ENCODE results near the gene ANKDD1B. TPM values are rescaled to one million over a fixed set of nuclear protein-coding genes. Genes with fewer than 3 reads are reported as not detected.

Gene ANKDD1B
- total RNA-seq, 1 experiment from 2014 or later = 0.84 TPM

GRCh38 chr5:75690669-75691068 is 79.4 kb downstream of the ANKDD1B start:
- POLR2A ChIA-PET = no interaction called here
- no peaks in the 10 kb centered on the region; the same call in 1 of the 2 replicates for H3K79me2 ChIP-seq (ENCODE audit: insufficient read depth, low read length)
- intact Hi-C loops (cut with micrococcal nuclease) = no loop called here
- H2AFZ ChIP-seq (ENCODE audit: low read depth, low read length, poor library complexity, severe bottlenecking) = no peak overlapping the region
- H3K4me1 ChIP-seq (ENCODE audit: control insufficient read depth in 1 of 2, insufficient read depth in 2 of 2, low read length in 2 of 2) = no peaks in the 10 kb centered on the region
- no TSS peak for BruUV-seq (replicated peaks)
- H3K4me2 ChIP-seq (ENCODE audit: low read length) = no peak overlapping the region
- no peaks in the 10 kb centered on the region; the same call in 1 of the 2 replicates for H4K20me1 ChIP-seq (ENCODE audit: insufficient read depth)
- ATAC-seq (no peak), DNase-seq (ENCODE audit: low read depth, low spot score) (no peak)
- no peaks in the 10 kb centered on the region; the same call in 1 of the 2 replicates for H3K9me2 ChIP-seq (ENCODE audit: insufficient read depth)
- CTCF ChIA-PET = interaction anchor here (1.4 kb wide), 1 partner anchor 10 kb away, joined by 5 read pairs; no protein-coding TSS in a partner anchor
- no peaks in the 10 kb centered on the region for H3K9me3 ChIP-seq (ENCODE audit: control insufficient read depth in 1 of 2, insufficient read depth in 1 of 2, low read depth in 1 of 2, low read length in 2 of 2)
- RAD21 ChIA-PET (ENCODE audit: low non-redundant PET in 1 of 2, low total read pairs in 2 of 2, uncharacterized antibody in 2 of 2, unreplicated experiment in 2 of 2) = no interaction called here
- TF ChIP-seq CTCF (IDR thresholded peaks at IDR 0.05 in 2 of 3, conservative IDR thresholded peaks at IDR 0.05 in 1 of 3; ENCODE audit: borderline replicate concordance in 1 of 3, insufficient read depth in 1 of 3, low read depth in 2 of 3, low read length in 2 of 3) (no peak), ZFX (IDR thresholded peaks at IDR 0.05) (no peak), SP1 (IDR thresholded peaks at IDR 0.05; ENCODE audit: low read depth) (no peak), EGR1 (IDR thresholded peaks at IDR 0.05; ENCODE audit: low read depth) (no peak)
- H3K27ac ChIP-seq (ENCODE audit: low read depth, low read length) = no peak overlapping the region
- H3K36me3 ChIP-seq (ENCODE audit: control insufficient read depth in 1 of 2, insufficient read depth in 2 of 2, low read length in 2 of 2) = peaks cover 13 to 19% of the 10 kb centered on the region in 2 experiments; a peak in 3 of 4 replicates
- no peak overlapping the region for H3K4me3 ChIP-seq (replicated peaks in 1 of 2; ENCODE audit: low read depth in 1 of 2, low read length in 2 of 2)
- no peak overlapping the region for H3K9ac ChIP-seq (ENCODE audit: low read length)
- H3K27me3 ChIP-seq (ENCODE audit: insufficient read depth, low read length) = no peaks in the 10 kb centered on the region

DNA sequence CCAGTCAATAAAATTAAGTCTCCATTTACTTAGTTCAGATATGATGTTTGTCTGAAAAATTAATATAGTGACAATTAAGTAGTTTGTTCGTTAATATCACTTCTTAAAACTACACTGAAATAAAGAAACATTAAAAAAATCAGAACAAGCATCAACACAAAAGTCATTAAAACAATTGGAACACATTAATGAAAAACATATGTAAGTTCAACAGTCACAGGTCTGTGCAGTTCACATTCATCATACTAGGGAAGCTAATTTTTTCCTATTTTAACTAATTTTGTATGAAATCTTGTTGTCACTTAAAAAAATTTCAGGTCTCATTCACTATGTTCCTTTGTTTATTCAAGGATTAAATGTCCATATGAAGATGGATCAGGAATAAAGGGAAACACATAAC is 83.5 kb downstream of the ANKDD1B start:
- Histone ChIP-seq H3K9me3 (ENCODE audit: control insufficient read depth in 1 of 2, insufficient read depth in 1 of 2, low read depth in 1 of 2, low read length in 2 of 2) (no peaks in the 10 kb centered on the region), H3K4me2 (ENCODE audit: low read length) (no peak overlapping the region), H2AFZ (ENCODE audit: low read depth, low read length, poor library complexity, severe bottlenecking) (no peak overlapping the region), H3K4me3 (replicated peaks in 1 of 2; ENCODE audit: low read depth in 1 of 2, low read length in 2 of 2) (no peak overlapping the region), H3K9ac (ENCODE audit: low read length) (no peak overlapping the region), H3K27ac (ENCODE audit: low read depth, low read length) (no peak overlapping the region), H3K79me2 (ENCODE audit: insufficient read depth, low read length) (no peaks in the 10 kb centered on the region; the same call in 1 of the 2 replicates), H4K20me1 (ENCODE audit: insufficient read depth) (no peaks in the 10 kb centered on the region; the same call in 1 of the 2 replicates), H3K4me1 (ENCODE audit: control insufficient read depth in 1 of 2, insufficient read depth in 2 of 2, low read length in 2 of 2) (no peaks in the 10 kb centered on the region), H3K9me2 (ENCODE audit: insufficient read depth) (no peaks in the 10 kb centered on the region; the same call in 1 of the 2 replicates), H3K27me3 (ENCODE audit: insufficient read depth, low read length) (no peaks in the 10 kb centered on the region), H3K36me3 (ENCODE audit: control insufficient read depth in 1 of 2, insufficient read depth in 2 of 2, low read length in 2 of 2) (peaks cover 4 to 9% of the 10 kb centered on the region in 2 experiments; a peak in 2 of 4 replicates)
- no TSS peak for BruUV-seq (replicated peaks)
- POLR2A ChIA-PET = no interaction called here
- RAD21 ChIA-PET (ENCODE audit: low non-redundant PET in 1 of 2, low total read pairs in 2 of 2, uncharacterized antibody in 2 of 2, unreplicated experiment in 2 of 2) = no interaction called here
- ATAC-seq (no peak), DNase-seq (ENCODE audit: low read depth, low spot score) (no peak)
- CTCF ChIA-PET = no interaction called here
- intact Hi-C loops (cut with micrococcal nuclease) = no loop called here
- TF ChIP-seq ZFX (IDR thresholded peaks at IDR 0.05) = no peak
- TF ChIP-seq RAD21 (IDR thresholded peaks at IDR 0.05; ENCODE audit: low read depth) = no peak
- no peak for TF ChIP-seq EZH2 (IDR thresholded peaks at IDR 0.05)
- TF ChIP-seq, protein P1, sequence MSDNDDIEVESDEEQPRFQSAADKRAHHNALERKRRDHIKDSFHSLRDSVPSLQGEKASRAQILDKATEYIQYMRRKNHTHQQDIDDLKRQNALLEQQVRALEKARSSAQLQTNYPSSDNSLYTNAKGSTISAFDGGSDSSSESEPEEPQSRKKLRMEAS (IDR thresholded peaks at IDR 0.05) = no peak
- TF ChIP-seq ATF3 (IDR thresholded peaks at IDR 0.05) = no peak
- TF ChIP-seq CEBPB (IDR thresholded peaks at IDR 0.05; ENCODE audit: low read depth) = no peak
- no peak for TF ChIP-seq REST (IDR thresholded peaks at IDR 0.05; ENCODE audit: low read depth)
- TF ChIP-seq TCF7L2 (IDR thresholded peaks at IDR 0.05; ENCODE audit: borderline replicate concordance, extremely low read depth, insufficient read depth, insufficient read length) = no peak
- no peak for TF ChIP-seq SP1 (IDR thresholded peaks at IDR 0.05; ENCODE audit: low read depth)
- no peak for TF ChIP-seq EZH2phosphoT487 (IDR thresholded peaks at IDR 0.05; ENCODE audit: borderline replicate concordance)
- TF ChIP-seq ELF1 (IDR thresholded peaks at IDR 0.05; ENCODE audit: borderline replicate concordance, low read depth) = no peak
- TF ChIP-seq FOSL1 (IDR thresholded peaks at IDR 0.05; ENCODE audit: low read depth) = no peak
- TF ChIP-seq JUND (IDR thresholded peaks at IDR 0.05) = no peak
- no peak for TF ChIP-seq CBX3 (IDR thresholded peaks at IDR 0.05; ENCODE audit: low read depth)
- TF ChIP-seq SRF (IDR thresholded peaks at IDR 0.05; ENCODE audit: low read depth) = no peak
- no peak for TF ChIP-seq POLR2A (IDR thresholded peaks at IDR 0.05; ENCODE audit: borderline replicate concordance, extremely low read depth, insufficient read depth, insufficient read length)

All from HCT116 (cell line).